HEK293 (cell line): Measurements from ENCODE around the gene MCTP1.

ENCODE experiments used
- PRDM1 ChIP-seq: fragments of 450-650 bp; formaldehyde crosslinking; IDR thresholded peaks from 2 replicates; pipeline ENCODE4; 2016; ENCODE audit warnings: missing biosample characterization, missing genetic modification characterization
- SETDB1 ChIP-seq: IDR thresholded peaks from one replicate; pipeline ENCODE4 v1.6.1; 2017; ENCODE audit warnings: mild to moderate bottlenecking, low read length, moderate library complexity, mixed read lengths; ENCODE audit not compliant: insufficient read length
- SP2 ChIP-seq: fragments of 450-650 bp; formaldehyde crosslinking; IDR thresholded peaks from 2 replicates; pipeline ENCODE4 v1.5.1; 2016; ENCODE audit warnings: missing biosample characterization, missing genetic modification characterization
- ZNF138 ChIP-seq: fragments of 450-650 bp; formaldehyde crosslinking; IDR thresholded peaks from 2 replicates; pipeline ENCODE4 v1.5.1; 2016; ENCODE audit warnings: missing biosample characterization, missing genetic modification characterization, borderline replicate concordance
- ZNF175 ChIP-seq: fragments of 450-650 bp; formaldehyde crosslinking; IDR thresholded peaks from 2 replicates; pipeline ENCODE4 v1.5.1; 2016; ENCODE audit warnings: missing biosample characterization, missing genetic modification characterization
- ZNF664 ChIP-seq: fragments of 450-650 bp; formaldehyde crosslinking; IDR thresholded peaks from 2 replicates; pipeline ENCODE4 v1.5.1; 2016; ENCODE audit warnings: missing biosample characterization, missing genetic modification characterization
- ZNF785 ChIP-seq: fragments of 450-650 bp; formaldehyde crosslinking; IDR thresholded peaks from 2 replicates; pipeline ENCODE4 v1.5.1; 2016; ENCODE audit warnings: missing biosample characterization, missing genetic modification characterization
- TF ChIP-seq, protein P1 (sequence below): fragments of 450-650 bp; formaldehyde crosslinking; IDR thresholded peaks from 2 replicates; pipeline ENCODE4 v1.5.1; 2016; ENCODE audit warnings: missing biosample characterization, missing genetic modification characterization
- TF ChIP-seq, protein P2 (sequence below): fragments of 450-650 bp; formaldehyde crosslinking; IDR thresholded peaks from 2 replicates; pipeline ENCODE4 v1.5.1; 2016; ENCODE audit warnings: missing biosample characterization, missing genetic modification characterization
- TF ChIP-seq, protein P3 (sequence below): fragments of 450-650 bp; formaldehyde crosslinking; IDR thresholded peaks from 2 replicates; pipeline ENCODE4 v1.5.1; 2016; ENCODE audit warnings: missing biosample characterization, missing genetic modification characterization
- TF ChIP-seq, protein P4 (sequence below): fragments of 450-650 bp; formaldehyde crosslinking; IDR thresholded peaks from 2 replicates; pipeline ENCODE4 v1.5.1; 2016; ENCODE audit warnings: missing biosample characterization, missing genetic modification characterization

DNA sequence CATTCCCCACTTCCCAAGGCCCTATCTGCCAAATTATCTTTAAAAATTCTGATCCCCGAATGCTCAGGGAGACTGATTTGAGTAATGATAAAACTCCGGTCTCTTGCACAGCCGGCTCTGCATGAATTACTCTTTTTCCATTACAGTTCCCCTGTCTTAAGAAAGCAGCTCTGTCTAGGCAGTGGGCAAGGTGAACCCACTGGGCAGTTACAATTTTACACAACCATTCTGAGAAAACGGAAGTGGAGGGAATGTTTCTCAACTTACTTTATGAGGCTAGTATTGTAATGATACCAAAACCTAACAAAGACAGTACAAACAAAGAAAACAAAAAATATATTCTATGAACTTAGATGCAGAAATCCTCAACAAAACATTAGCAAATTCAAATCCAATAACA is 100.0 kb downstream of the MCTP1 start:
- TF ChIP-seq SP2 (tag by site-specific recombination) (no peak), SETDB1 (no peak), ZNF175 (tag by site-specific recombination) (no peak), PRDM1 (tag by site-specific recombination) (no peak), ZNF664 (tag by site-specific recombination) (no peak), ZNF138 (no peak), ZNF785 (tag by site-specific recombination) (no peak)
- TF ChIP-seq, protein P1, sequence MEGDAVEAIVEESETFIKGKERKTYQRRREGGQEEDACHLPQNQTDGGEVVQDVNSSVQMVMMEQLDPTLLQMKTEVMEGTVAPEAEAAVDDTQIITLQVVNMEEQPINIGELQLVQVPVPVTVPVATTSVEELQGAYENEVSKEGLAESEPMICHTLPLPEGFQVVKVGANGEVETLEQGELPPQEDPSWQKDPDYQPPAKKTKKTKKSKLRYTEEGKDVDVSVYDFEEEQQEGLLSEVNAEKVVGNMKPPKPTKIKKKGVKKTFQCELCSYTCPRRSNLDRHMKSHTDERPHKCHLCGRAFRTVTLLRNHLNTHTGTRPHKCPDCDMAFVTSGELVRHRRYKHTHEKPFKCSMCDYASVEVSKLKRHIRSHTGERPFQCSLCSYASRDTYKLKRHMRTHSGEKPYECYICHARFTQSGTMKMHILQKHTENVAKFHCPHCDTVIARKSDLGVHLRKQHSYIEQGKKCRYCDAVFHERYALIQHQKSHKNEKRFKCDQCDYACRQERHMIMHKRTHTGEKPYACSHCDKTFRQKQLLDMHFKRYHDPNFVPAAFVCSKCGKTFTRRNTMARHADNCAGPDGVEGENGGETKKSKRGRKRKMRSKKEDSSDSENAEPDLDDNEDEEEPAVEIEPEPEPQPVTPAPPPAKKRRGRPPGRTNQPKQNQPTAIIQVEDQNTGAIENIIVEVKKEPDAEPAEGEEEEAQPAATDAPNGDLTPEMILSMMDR (tag by site-specific recombination), result no peak
- TF ChIP-seq, protein P2, sequence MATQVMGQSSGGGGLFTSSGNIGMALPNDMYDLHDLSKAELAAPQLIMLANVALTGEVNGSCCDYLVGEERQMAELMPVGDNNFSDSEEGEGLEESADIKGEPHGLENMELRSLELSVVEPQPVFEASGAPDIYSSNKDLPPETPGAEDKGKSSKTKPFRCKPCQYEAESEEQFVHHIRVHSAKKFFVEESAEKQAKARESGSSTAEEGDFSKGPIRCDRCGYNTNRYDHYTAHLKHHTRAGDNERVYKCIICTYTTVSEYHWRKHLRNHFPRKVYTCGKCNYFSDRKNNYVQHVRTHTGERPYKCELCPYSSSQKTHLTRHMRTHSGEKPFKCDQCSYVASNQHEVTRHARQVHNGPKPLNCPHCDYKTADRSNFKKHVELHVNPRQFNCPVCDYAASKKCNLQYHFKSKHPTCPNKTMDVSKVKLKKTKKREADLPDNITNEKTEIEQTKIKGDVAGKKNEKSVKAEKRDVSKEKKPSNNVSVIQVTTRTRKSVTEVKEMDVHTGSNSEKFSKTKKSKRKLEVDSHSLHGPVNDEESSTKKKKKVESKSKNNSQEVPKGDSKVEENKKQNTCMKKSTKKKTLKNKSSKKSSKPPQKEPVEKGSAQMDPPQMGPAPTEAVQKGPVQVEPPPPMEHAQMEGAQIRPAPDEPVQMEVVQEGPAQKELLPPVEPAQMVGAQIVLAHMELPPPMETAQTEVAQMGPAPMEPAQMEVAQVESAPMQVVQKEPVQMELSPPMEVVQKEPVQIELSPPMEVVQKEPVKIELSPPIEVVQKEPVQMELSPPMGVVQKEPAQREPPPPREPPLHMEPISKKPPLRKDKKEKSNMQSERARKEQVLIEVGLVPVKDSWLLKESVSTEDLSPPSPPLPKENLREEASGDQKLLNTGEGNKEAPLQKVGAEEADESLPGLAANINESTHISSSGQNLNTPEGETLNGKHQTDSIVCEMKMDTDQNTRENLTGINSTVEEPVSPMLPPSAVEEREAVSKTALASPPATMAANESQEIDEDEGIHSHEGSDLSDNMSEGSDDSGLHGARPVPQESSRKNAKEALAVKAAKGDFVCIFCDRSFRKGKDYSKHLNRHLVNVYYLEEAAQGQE (tag by site-specific recombination), result no peak
- TF ChIP-seq, protein P3, sequence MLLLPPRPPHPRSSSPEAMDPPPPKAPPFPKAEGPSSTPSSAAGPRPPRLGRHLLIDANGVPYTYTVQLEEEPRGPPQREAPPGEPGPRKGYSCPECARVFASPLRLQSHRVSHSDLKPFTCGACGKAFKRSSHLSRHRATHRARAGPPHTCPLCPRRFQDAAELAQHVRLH (tag by site-specific recombination), result no peak
- TF ChIP-seq, protein P4, sequence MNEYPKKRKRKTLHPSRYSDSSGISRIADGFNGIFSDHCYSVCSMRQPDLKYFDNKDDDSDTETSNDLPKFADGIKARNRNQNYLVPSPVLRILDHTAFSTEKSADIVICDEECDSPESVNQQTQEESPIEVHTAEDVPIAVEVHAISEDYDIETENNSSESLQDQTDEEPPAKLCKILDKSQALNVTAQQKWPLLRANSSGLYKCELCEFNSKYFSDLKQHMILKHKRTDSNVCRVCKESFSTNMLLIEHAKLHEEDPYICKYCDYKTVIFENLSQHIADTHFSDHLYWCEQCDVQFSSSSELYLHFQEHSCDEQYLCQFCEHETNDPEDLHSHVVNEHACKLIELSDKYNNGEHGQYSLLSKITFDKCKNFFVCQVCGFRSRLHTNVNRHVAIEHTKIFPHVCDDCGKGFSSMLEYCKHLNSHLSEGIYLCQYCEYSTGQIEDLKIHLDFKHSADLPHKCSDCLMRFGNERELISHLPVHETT (tag by site-specific recombination), result no peak
